ENCODE results near the gene FAHD1.
A peak's percentile ranks its signal among the peaks of the same experiment; 100 is the strongest.

Gene FAHD1

GRCh38 chr16:1818204-1818872, 8.7 kb upstream of the FAHD1 start:
- DNase-seq, result no peak

DNA sequence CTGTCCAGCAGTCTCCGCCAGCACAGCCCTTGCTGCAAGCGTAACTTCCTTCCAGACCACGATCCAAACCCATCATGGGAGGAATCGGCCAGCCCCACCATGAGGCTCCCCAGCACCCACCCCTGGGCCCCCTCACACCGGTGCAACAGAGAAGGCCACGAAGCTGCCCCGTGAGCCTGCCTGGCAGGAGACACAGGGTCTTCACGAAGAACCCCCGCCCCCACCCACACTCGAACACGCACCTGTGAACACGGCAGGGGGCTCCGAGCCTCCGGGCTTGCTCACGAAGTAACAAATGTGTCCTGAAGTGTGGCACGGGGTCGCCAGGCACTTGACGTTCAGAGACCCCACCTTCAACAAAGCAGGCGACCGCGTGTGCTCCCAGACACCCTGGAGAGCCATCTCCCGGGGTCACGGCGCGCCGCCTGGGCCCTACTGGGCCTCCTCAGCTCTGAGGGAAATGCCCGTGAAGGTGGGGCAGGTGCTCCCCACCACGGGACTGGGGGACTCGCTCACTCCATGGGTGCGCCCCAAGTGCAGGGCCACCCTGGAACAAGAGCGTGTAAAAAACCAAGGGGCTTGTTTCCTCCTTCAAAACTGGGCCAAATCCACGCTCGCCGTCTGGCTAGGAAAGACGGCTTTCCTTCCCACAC, 8.0 kb upstream of the FAHD1 start:
- DNase-seq, result no peak

GRCh38 chr16:1819611-1820010, 7.4 kb upstream of the FAHD1 start:
- no peak for DNase-seq

GRCh38 chr16:1820096-1820945, 6.7 kb upstream of the FAHD1 start:
- no peak for DNase-seq

- no peak for DNase-seq
Observed at GRCh38 chr16:1820946-1821290, 6.1 kb upstream of the FAHD1 start.

- DNase-seq, result no peak
Observed at GRCh38 chr16:1821861-1822611, 5.0 kb upstream of the FAHD1 start.

GRCh38 chr16:1822801-1823200, 4.2 kb upstream of the FAHD1 start:
- no peak for DNase-seq

DNA sequence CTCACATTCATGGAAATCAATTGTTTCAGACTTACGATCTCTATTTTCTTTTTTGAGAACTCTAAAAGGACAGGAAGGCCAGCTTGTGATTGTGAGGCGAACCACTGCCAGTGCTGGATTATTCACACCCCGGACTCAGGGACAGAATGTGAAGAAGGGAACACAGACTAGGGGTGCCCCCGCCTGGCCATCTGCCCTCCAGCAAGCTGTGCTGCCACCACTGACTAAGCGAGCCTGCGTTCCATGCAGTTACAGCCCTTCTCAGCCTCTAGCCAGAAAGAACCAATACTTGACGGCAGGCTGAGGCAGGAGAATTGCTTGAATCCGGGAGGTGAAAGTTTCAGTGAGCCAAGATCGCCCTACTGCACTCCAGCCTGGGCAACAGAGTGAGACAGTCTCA, 3.2 kb upstream of the FAHD1 start:
- DNase-seq, result no peak

- DNase-seq, result no peak
Observed at GRCh38 chr16:1825381-1825863, 1.6 kb upstream of the FAHD1 start.

DNA sequence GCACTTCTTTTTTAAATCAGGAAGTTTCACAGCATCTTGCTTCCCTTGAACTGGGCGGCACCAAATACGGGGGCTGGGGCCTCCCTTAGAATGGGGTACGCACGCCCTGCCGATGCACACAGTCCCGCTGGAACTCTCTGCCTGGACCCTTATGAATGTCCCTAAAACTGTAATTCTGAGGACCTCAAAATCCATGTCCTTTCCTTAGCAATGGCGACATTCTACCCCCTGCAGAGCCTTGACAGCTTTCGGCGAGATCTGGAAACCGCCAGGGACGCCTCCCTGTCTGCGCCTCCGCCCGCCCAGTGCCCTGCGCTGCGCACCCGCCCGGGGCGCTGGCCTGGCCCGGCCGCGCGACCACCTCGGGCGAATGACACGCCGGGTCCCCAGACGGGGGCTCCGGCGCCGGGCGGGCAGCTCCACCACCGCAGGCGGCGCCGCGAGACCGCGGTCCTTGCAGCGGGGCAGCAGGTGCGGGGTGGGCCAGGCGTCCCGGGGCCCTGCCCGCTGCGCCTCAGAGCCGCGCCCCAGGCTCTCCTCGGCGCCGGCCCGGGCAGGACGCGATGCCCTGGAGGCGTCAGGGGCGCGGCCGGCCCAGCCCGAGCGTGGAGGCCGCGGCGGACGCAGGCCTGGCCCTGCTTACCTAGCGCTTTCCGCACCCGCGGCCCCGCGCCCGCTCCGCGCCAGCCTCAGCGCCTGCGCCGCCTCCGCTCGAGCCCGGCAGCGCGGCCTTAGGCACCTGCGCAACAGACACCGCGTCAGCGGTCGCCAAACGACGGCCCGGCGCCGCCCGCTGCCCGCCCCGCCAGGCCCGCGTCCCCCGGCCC, 929 bp upstream of the FAHD1 start:
- DNase-seq, result peak; percentile 66

DNA sequence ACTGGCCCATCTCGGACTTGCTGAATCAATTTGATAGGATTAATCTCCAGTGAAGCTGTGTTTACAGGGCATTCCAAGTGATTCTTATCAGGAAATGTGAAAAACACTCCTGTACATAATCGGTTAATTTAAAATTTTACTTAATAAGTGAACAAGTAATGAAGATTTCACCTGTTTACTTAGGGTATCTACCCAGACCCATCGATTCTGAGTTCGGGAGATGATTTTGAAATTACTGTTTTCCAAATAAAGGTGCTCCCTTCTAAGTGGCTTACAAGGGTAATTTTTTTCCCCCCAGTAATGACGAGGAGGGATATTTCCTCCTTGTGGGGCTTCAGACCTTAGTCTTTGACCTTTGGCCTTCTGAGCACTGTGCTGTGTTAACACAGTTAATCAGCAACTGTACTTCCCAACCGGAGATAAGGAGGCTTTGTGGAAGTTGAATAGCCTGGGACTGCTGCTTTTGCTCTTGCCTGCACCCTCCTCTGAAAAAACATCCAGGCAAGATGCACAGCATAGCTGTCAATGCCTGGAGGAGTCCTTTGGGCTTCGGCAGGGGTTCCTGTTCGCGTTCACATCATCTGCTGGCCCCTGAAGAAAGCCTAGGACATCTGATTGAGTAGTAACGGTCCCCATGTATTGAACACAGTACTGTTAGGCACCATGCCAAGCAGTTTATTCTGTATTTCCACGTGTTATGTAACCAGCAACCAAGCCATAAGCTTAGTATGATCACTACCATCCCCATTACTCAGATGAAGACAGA, 1.8 kb downstream of the FAHD1 start:
- DNase-seq, result no peak

DNA sequence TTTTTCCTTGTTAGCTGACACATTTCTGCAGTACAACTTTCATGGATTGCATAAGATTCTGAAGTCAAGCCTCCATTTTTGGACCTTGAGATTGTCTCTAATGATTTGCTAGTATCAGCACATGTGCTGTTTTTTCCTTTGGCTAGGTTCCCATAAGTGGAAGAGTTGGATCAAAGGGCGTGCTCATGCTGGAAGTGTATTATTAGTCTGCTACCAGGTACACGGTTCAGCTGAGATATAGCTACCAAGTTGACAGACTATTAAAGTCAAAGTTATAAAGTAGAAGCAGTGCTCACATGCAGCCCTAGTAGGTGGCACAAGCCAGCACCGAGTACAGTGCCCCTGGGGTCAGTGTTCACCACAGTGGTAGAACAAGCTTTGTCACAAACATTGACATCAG, 3.2 kb downstream of the FAHD1 start:
- no peak for DNase-seq

DNA sequence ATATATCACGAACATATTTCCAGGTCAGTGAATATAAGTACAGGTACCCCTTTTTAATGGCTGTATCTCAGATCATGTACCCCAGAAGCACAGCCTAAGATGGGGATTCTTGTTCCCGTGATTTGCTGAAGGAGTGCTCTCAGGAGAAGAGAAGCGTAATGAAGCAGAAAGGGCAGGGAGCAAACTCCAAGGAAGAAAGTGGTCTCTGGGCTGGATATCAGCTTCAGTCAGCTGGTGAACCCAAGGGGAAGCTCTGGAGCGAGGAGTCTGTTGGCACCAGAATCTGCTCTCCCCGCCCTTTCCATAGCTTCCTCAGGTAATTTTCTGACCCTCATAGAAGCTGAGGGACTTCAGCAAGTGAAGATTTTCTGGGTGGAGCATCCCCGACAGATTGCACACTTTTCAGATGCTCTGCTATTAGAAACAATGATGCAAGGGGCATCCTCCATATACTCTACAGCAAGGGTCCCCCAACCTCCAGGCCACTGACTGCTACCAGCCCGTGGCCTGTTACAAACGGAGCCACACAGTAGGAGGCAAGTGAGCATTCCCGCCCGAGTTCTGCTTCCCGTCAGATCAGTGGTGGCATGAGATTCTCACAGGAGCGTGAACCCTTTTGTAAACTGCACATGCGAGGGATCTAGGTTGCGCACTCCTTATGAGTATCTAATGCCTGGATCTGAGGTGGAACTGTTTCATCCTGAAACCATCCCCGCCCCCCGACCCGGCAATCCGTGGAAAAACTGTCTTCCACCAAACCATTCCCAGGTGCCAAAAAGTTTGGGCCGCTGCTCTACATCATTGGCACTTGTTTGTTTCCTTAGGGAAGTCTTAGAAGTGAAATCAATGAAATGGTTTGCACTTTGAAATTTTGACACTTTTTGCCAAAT, 4.4 kb downstream of the FAHD1 start:
- DNase-seq, result no peak

DNA sequence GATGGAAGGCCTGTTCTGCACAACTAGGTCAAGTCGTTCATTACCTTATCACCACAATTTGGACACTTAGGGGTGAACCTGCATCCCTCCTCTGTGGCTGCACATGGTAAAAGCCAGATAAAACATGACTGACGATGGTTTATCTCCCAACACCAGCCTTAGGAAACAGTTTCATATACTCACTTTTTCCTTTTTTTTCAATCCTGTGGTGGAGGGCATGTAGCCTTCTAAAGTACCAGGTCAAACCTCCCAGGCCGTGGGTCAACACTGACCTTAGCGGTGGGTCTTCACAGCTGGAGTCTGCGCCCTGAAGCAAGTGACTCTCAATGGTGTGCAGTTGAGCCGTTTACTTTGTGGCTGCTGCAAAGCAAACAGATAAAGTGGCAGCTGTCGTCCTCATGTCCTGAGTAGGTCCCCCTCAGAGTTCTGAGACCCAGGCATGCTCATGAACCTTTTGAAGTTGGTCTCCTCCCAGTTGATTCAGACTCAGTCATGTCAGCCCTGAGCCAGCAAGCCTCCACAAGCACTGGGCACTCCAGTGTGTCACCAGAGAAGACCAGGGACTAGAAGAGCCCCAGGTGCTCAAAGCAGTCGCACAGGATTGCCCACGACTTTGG, 5.9 kb downstream of the FAHD1 start:
- no peak for DNase-seq

GRCh38 chr16:1834096-1834495, 7.1 kb downstream of the FAHD1 start:
- DNase-seq, result no peak

GRCh38 chr16:1839554-1839953, 12.5 kb downstream of the FAHD1 start:
- no peak for DNase-seq

- no peak for DNase-seq
Observed at GRCh38 chr16:1845985-1846384, 19.0 kb downstream of the FAHD1 start.

- no peak for DNase-seq
Observed at GRCh38 chr16:1846416-1846815, 19.4 kb downstream of the FAHD1 start.

- no peak for DNase-seq
Observed at GRCh38 chr16:1850981-1851380, 24.0 kb downstream of the FAHD1 start.

DNA sequence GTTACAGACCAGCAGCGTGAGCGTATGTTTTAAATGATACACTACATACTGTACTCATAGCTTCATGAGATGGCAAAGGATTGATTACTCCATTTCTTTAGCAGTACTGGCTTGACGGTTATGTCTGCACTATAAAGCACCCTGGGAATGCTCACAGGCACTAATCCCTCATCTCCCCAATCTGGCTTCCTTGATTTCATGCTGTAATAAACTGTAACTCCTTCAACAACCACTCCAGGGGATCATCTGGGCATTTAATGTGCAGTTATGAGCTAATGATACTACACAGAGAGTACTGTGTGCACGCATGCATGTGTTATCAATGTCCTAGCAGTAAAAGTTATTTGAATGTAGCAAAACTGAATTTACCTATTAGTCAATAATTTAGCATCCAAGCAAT, 24.8 kb downstream of the FAHD1 start:
- no peak for DNase-seq
